Glomerular endothelial cell (primary cell): ENCODE measurements around the gene LSM4. TPM values are rescaled to one million over a fixed set of nuclear protein-coding genes. Genes with fewer than 3 reads are reported as not detected.

Experiments used
- DNase-seq: peaks from one replicate; pipeline ENCODE4 v3.0.0-alpha.2; 2011; ENCODE audit warnings: low read depth, low spot score; ENCODE audit errors: extremely low read depth
- total RNA-seq: library from RNA; depleted of rRNA; stranded (reverse); fragments of >200 nt; gene quantifications from 2 replicates; pipeline ENCODE4 v1.2.3, GENCODE V29; 2015

LSM4 gene
- total RNA-seq, 1 donor from 2014 or later, result 204 TPM

GRCh38 chr19:18279266-18279515 lies 43.7 kb downstream of the LSM4 start:
- DNase-seq, result no peak

DNA sequence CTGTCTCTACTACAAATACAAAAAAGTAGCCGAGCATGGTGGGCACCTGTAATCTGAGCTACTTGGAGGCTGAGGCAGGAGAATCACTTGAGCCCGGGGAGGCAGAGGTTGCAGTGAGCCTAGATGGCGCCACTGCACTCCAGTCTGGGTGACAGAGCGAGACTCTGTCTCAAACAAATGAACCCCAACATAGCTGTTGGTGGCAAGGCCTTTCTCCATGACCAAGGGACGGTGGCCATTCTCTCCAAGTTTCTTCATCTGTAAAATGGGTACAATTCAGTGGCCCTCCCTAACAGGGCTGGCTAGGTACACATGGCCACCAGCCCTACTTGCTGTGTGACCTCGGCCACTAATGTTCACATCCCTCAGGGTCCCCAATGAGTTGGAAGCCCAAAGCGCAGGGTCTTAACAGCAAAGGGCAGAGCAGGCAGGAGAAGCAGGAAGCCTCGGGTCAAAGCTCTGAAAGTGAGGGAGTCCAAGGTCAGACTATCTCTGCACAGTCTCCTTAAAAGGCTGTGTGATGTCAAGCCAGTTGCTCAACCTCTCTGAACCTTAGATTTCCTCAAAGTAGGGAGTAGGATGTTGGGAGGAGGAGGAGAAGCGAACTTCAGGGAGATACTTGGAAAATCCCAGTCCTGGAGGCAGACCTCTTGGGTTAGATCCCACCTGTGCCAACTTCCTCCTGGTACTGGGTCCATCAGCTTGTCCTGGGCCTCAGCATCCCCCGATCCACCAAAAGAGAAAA lies 44.2 kb downstream of the LSM4 start:
- no peak for DNase-seq

DNA sequence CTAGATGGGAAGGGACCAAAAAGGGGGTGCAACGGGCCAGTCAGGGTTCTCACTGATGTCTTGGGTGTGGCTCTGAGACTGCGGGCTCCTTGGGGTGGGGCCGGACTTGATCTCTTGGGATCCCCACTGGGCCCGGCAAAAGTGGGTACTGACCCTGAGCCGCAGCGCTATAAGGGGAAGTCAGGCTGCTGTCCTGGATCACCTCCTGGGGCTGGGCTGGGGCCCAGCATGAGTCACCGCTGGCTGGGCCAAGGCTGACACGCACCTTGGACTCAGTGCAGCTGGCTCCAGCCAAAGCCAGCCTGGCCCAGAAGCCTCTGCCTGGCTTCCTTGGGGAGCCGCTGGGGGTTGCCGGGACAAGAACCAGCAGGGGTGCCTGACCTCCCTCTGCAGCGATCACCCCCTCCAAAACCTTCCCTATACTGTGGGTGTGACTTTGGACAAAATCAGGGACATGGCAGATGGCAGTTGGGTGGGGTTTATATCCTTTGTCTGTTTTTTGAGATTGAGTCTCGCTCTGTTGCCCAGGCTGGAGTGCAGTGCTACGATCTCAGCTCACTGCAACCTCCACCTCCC lies 48.0 kb downstream of the LSM4 start:
- no peak for DNase-seq

GRCh38 chr19:18274219-18274780 lies 48.6 kb downstream of the LSM4 start, which contains the start of gene IQCN:
TSS of gene IQCN (minus strand) at chr19:18274452. CDS start at chr19:18269478, 4,974 bp downstream.
- DNase-seq, result no peak

- no peak for DNase-seq
These were observed 49.2 kb downstream of the LSM4 start for GRCh38 chr19:18273561-18274218.

DNA sequence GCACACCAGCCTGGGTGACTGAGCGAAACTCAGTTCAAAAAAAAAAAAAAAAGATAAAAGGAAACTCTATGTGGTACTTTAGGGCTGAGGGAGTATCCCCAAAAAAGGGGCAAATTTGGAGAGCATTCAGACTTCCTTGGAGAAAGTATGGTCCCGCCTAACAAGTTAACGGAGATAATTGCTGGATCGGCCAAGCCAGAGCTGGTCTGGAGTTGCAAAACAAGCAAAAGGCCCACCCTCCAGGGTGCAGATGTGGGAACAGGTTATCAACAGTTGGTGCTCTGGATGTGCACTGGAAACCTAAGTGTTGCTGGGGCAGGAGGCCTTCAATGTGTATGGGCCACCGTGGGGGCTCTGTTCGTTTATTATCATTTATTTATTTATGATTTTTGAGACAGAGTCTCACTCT lies 51.4 kb downstream of the LSM4 start:
- DNase-seq, result no peak

DNA sequence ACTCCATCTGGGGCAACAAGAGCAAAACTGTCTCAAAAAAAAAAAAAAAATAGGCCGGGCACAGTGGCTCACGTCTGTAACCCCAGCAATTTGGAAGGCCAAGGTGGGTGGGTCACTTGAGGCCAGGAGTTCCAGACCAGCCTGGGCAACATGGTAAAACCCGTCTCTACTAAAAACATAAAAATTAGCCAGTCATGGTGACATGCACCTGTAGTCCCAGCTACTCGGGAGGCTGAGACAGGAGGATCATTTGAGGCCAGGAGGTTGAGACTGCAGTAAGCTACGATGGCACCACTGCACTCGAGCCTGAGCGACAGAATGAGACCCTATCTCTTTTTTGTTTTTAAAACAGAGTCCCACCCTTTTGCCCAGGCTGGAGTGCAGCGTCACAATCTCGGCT lies 52.5 kb downstream of the LSM4 start:
- no peak for DNase-seq

GRCh38 chr19:18269070-18269723 lies 53.7 kb downstream of the LSM4 start:
- DNase-seq, result no peak

DNA sequence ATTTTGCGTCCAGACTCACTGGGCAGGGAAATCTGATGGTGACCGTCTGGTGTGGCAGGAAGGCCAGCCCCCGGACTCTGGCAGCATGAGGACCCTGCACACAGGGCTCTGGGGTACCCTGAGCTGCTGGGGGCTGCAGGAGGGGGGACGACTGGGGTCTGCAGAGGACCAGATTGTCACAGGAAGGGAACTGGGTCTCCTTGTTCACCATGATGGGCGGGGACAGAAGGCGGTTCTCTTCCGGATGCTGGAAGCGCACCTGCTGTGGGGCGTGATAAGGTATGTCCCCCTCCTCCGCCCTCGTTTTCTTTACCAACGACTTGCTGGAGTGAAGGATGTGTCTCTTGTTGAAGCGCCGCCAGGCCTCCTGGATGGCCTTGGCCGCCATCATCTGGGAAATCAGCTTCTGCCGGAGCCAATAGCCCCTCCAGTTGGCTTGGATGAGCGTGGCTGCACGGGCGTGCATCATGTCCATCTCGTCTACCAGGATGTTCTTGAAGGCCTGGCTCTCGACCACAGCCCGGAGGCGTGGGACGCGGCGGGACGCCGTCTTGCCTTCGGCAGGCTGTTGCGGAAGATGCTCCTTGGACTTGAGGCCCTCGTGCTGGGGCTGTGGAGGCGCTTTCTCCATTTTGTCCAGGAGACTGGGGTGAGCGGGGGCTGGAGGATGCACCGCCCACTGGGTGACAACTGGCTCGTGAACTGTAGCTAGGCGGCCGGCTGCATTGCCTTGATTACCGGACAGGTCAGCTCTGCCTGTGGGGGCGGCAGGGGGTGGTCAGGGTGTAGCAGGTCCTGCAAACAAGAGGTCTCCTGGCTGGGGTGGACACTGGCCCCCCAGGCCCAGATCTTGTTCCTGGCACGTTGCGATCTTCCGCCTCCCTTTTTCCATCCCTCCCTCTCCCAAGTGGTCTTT lies 55.8 kb downstream of the LSM4 start:
- DNase-seq, result no peak

DNA sequence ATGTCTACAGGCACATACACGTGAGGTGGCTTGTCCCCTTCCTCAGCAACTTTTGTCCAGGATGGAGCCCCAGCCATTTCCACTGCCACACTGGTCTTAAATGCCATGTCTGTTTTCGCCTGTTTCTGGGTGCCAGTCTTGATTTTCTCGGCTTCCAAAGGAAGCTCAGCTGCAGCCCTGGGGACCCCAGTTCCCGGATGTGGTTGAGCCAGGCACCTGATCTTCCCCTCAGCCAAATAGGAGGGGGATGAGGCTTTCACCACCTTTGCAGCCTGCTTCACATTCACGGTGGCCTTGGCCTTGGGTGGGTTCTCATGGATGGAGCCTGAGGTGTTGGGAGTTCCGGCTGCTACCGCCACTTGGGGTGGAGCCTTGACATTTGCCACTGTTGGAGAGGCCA lies 57.3 kb downstream of the LSM4 start:
- DNase-seq, result no peak

GRCh38 chr19:18264971-18265540 lies 57.8 kb downstream of the LSM4 start:
- no peak for DNase-seq

- no peak for DNase-seq
These were observed 58.6 kb downstream of the LSM4 start for GRCh38 chr19:18264137-18264854.

GRCh38 chr19:18263324-18264136 lies 59.3 kb downstream of the LSM4 start:
- no peak for DNase-seq

- no peak for DNase-seq
These were observed 60.0 kb downstream of the LSM4 start for GRCh38 chr19:18262917-18263316.

DNA sequence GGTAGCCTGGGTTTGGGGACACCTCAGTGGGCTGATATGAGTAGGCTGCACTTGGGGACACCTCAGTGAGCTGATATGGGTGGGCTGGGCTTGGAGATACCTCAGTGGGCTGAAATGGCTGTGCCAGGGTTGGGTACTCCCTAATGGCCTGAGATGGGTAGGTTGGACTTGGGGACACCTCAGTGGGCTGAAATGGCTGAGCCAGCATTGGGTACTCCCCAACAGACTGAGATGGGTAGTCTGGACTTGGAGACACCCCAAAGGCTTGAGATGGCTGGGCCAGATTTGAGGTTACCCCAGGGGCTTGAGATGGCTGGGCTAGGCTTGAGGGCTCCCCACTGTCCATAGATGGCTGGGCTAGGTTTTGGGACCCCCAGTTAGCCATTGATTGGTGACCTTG lies 60.7 kb downstream of the LSM4 start:
- DNase-seq, result no peak

- DNase-seq, result no peak
These were observed 61.4 kb downstream of the LSM4 start for GRCh38 chr19:18261474-18261873.

- no peak for DNase-seq
These were observed 63.0 kb downstream of the LSM4 start for GRCh38 chr19:18259893-18260292.
